ENCODE data around the gene WWTR1.

The WWTR1 gene

GRCh38 chr3:149535333-149535685, 122.5 kb downstream of the WWTR1 start:
- no peak overlapping the region for H3K27ac ChIP-seq (replicated peaks)
- TF ChIP-seq POLR2AphosphoS5 (IDR thresholded peaks at IDR 0.05; ENCODE audit: low read depth) (no peak), GABPA (IDR thresholded peaks at IDR 0.05; ENCODE audit: low read depth) (no peak), REST (IDR thresholded peaks at IDR 0.05; ENCODE audit: insufficient replicate concordance, low read depth) (no peak), CTCF (IDR thresholded peaks at IDR 0.05; ENCODE audit: insufficient read depth, low read length) (no peak), SPI1 (IDR thresholded peaks at IDR 0.05; ENCODE audit: borderline replicate concordance, low read depth) (no peak)
- DNase-seq (ENCODE audit: low read depth in 1 of 2, low spot score in 1 of 2), result no peak

GRCh38 chr3:149534671-149535332, 123.0 kb downstream of the WWTR1 start:
- H3K27ac ChIP-seq (replicated peaks), result no peak overlapping the region
- no peak for DNase-seq (ENCODE audit: low read depth in 1 of 2, low spot score in 1 of 2)
- no peaks in the 10 kb centered on the region for H3K27me3 ChIP-seq (ENCODE audit: insufficient read depth, poor library complexity, severe bottlenecking)
- TF ChIP-seq REST (IDR thresholded peaks at IDR 0.05; ENCODE audit: insufficient replicate concordance, low read depth) (no peak), POLR2AphosphoS5 (IDR thresholded peaks at IDR 0.05; ENCODE audit: low read depth) (no peak), GABPA (IDR thresholded peaks at IDR 0.05; ENCODE audit: low read depth) (no peak)
- H3K4me3 ChIP-seq (replicated peaks; ENCODE audit: insufficient read depth, low read length), result no peak overlapping the region

More at GRCh38 chr3:149535333-149535685, 122.5 kb downstream of the WWTR1 start:
- H3K4me3 ChIP-seq (replicated peaks; ENCODE audit: insufficient read depth, low read length), result no peak overlapping the region
- no peaks in the 10 kb centered on the region for H3K27me3 ChIP-seq (ENCODE audit: insufficient read depth, poor library complexity, severe bottlenecking)

GRCh38 chr3:149534082-149534481, 123.7 kb downstream of the WWTR1 start:
- TF ChIP-seq POLR2AphosphoS5 (IDR thresholded peaks at IDR 0.05; ENCODE audit: low read depth) (no peak), SPI1 (IDR thresholded peaks at IDR 0.05; ENCODE audit: borderline replicate concordance, low read depth) (no peak), GABPA (IDR thresholded peaks at IDR 0.05; ENCODE audit: low read depth) (no peak), CTCF (IDR thresholded peaks at IDR 0.05; ENCODE audit: insufficient read depth, low read length) (no peak), REST (IDR thresholded peaks at IDR 0.05; ENCODE audit: insufficient replicate concordance, low read depth) (no peak)
- H3K27me3 ChIP-seq (ENCODE audit: insufficient read depth, poor library complexity, severe bottlenecking), result no peaks in the 10 kb centered on the region
- no peak overlapping the region for H3K4me3 ChIP-seq (replicated peaks; ENCODE audit: insufficient read depth, low read length)
- H3K27ac ChIP-seq (replicated peaks), result no peak overlapping the region
- no peak for DNase-seq (ENCODE audit: low read depth in 1 of 2, low spot score in 1 of 2)

Measured in HL-60 (cell line).